Body of pancreas (tissue), 4 donors: ENCODE results near the gene GNPTG. TPM values are rescaled to one million over a fixed set of nuclear protein-coding genes. Genes with fewer than 3 reads are reported as not detected.

Source experiments
- ATAC-seq: fragments of 150-250 bp; one replicate; pipeline ENCODE4 v1.9.1; 2016
- DNase-seq, 4 donors: peaks; one replicate each; pipeline ENCODE4 v3.0.0-alpha.2; 2019
- H3K27ac ChIP-seq, 4 donors: fragments of 200-600 bp; sonication (generic); 1 replicate in 3 of 4; 2 replicates in 1 of 4; pipeline versions ENCODE4 v1.5.1 to v1.6.1; 2016 to 2019; ENCODE audit warnings: mild to moderate bottlenecking in 1 of 4, mixed read lengths in 1 of 4, moderate library complexity in 1 of 4
- H3K27me3 ChIP-seq, 2 donors: fragments of 200-600 bp; sonication (generic); one replicate each; pipeline ENCODE4 v1.6.0; 2016; ENCODE audit warnings: mild to moderate bottlenecking in 1 of 2
- H3K36me3 ChIP-seq, 2 donors: fragments of 200-600 bp; sonication (generic); replicated peaks in 1 of 2; 2 replicates each; pipeline ENCODE4 v1.5.1; 2016; ENCODE audit warnings: low read depth in 2 of 2; ENCODE audit not compliant: insufficient read depth in 1 of 2
- H3K4me1 ChIP-seq: fragments of 200-600 bp; sonication (generic); one replicate; pipeline ENCODE4 v1.6.0; 2016
- H3K4me3 ChIP-seq, 2 donors: fragments of 200-600 bp; sonication (generic); 1 replicate in 1 of 2; 2 replicates in 1 of 2; pipeline ENCODE4 v1.5.1; 2016 to 2019
- H3K9me3 ChIP-seq, 3 donors: fragments of 200-600 bp; sonication (generic); 1 replicate in 2 of 3; 2 replicates in 1 of 3; pipeline ENCODE4 v1.5.1; 2016
- CTCF ChIP-seq, 7 experiments: fragments of 450-650 bp in 4 of 7; fragments of 200-600 bp in 3 of 7; sonication (generic) in 3 of 7; IDR thresholded peaks; one replicate each; pipeline ENCODE4 v1.5.1; 2016 to 2019; ENCODE audit warnings: antibody characterized with exemption in 7 of 7
- POLR2A ChIP-seq, 3 donors: fragments of 450-650 bp; IDR thresholded peaks; one replicate each; pipeline ENCODE4 v1.6.1; 2016; ENCODE audit warnings: antibody characterized with exemption in 3 of 3, mild to moderate bottlenecking in 2 of 3
- WGBS, 2 donors: methylation state at CpG; one replicate each; pipeline ENCODE4 v1.1.5; 2017; 5-methylcytosine and 5-hydroxymethylcytosine counted together
- intact Hi-C: fragments of 100-400 bp; cut with DNase I; formaldehyde crosslinking; loops from one replicate; pipeline ENCODE4 v1.15.1; 2023
- total RNA-seq, 2 donors: library from RNA; depleted of rRNA; stranded (reverse); fragments of >200 nt; gene quantifications; one replicate each; pipeline ENCODE4 v1.1.0, GENCODE V29; 2016

The GNPTG gene
- total RNA-seq, 2 donors from 2014 or later = 38.1 to 98.2 TPM

GRCh38 chr16:1394367-1394951 lies 42.7 kb downstream of the GNPTG start:
- no peak overlapping the region for H3K27ac ChIP-seq
- H3K27me3 ChIP-seq = no peaks in the 10 kb centered on the region
- TF ChIP-seq POLR2A (IDR thresholded peaks at IDR 0.05) = no peak
- no peak for TF ChIP-seq CTCF (IDR thresholded peaks at IDR 0.05)
- intact Hi-C loops = no loop called here
- 84 to 86% methylated on average over 9 to 19 of the region's 19 CpGs for WGBS, 2 donors
- no peaks in the 10 kb centered on the region for H3K9me3 ChIP-seq
- H3K36me3 ChIP-seq = peaks cover 0 to 7% of the 10 kb centered on the region in 2 donors
- no peak for ATAC-seq
- H3K4me1 ChIP-seq = no peaks in the 10 kb centered on the region
- H3K4me3 ChIP-seq = no peak overlapping the region
- DNase-seq = no peak

- Histone ChIP-seq H3K27ac (no peak overlapping the region), H3K9me3 (no peaks in the 10 kb centered on the region), H3K4me1 (no peaks in the 10 kb centered on the region), H3K4me3 (no peak overlapping the region), H3K36me3 (peaks cover 0 to 7% of the 10 kb centered on the region in 2 donors), H3K27me3 (no peaks in the 10 kb centered on the region)
- DNase-seq (no peak), ATAC-seq (no peak)
- WGBS, 2 donors = 88 to 96% methylated on average over 12 to 22 of the region's 22 CpGs
- TF ChIP-seq CTCF (IDR thresholded peaks at IDR 0.05) (no peak), POLR2A (IDR thresholded peaks at IDR 0.05) (no peak)
- intact Hi-C loops = no loop called here
Measured at GRCh38 chr16:1395444-1396031, 43.8 kb downstream of the GNPTG start.

- WGBS, 2 donors = 89 to 93% methylated on average over 14 to 17 of the region's 21 CpGs
- peaks cover 0 to 18% of the 10 kb centered on the region in 2 donors for H3K36me3 ChIP-seq
- intact Hi-C loops = no loop called here
Measured at GRCh38 chr16:1397779-1398178, 46.0 kb downstream of the GNPTG start.

DNA sequence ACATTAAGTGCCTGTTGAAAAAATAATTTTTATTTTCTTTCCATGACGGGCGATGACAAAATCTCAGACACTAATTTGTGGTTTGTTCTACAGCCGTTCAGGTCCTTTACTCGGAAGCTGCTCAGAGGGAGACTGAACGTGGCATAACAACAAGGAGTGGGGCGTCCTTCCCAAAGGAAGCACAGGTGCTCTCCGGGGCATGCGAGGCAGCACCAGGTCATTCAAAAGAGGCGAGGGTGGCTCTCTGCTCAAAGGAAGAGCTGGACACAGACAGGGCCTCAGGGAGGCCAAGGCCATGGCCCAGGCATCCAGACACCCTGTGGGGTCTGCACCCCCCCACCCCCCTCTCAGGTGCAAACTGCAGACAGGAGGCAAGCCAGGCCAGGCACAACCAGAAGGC lies 46.6 kb downstream of the GNPTG start:
- TF ChIP-seq CTCF (IDR thresholded peaks at IDR 0.05) (no peak), POLR2A (IDR thresholded peaks at IDR 0.05) (no peak)
- peaks cover 0 to 18% of the 10 kb centered on the region in 2 donors for H3K36me3 ChIP-seq
- no peaks in the 10 kb centered on the region for H3K27me3 ChIP-seq
- intact Hi-C loops = no loop called here
- ATAC-seq (no peak), DNase-seq (no peak)
- 91 to 94% methylated on average over 8 to 9 of the region's 9 CpGs for WGBS, 2 donors
- no peak overlapping the region for H3K27ac ChIP-seq
- H3K4me3 ChIP-seq = no peak overlapping the region
- H3K9me3 ChIP-seq = no peaks in the 10 kb centered on the region
- H3K4me1 ChIP-seq = no peaks in the 10 kb centered on the region

More at GRCh38 chr16:1397779-1398178, 46.0 kb downstream of the GNPTG start:
- no peak for DNase-seq
- Histone ChIP-seq H3K4me3 (no peak overlapping the region), H3K27me3 (no peaks in the 10 kb centered on the region), H3K27ac (no peak overlapping the region), H3K4me1 (no peaks in the 10 kb centered on the region), H3K9me3 (no peaks in the 10 kb centered on the region)
- no peak for ATAC-seq
- TF ChIP-seq POLR2A (IDR thresholded peaks at IDR 0.05) = no peak
- no peak for TF ChIP-seq CTCF (IDR thresholded peaks at IDR 0.05)
